ENCODE measurements around the gene LZTFL1.

The LZTFL1 gene

GRCh38 chr3:45826321-45826720 is 15.6 kb downstream of the LZTFL1 start:
- TF ChIP-seq ZFP3 (CRISPR knock-in tag; IDR thresholded peaks at IDR 0.05): no peak
- TF ChIP-seq ZC3H10 (CRISPR knock-in tag; IDR thresholded peaks at IDR 0.05): no peak
- no peak for TF ChIP-seq GLIS3 (CRISPR knock-in tag; IDR thresholded peaks at IDR 0.05)
- TF ChIP-seq, protein P1, sequence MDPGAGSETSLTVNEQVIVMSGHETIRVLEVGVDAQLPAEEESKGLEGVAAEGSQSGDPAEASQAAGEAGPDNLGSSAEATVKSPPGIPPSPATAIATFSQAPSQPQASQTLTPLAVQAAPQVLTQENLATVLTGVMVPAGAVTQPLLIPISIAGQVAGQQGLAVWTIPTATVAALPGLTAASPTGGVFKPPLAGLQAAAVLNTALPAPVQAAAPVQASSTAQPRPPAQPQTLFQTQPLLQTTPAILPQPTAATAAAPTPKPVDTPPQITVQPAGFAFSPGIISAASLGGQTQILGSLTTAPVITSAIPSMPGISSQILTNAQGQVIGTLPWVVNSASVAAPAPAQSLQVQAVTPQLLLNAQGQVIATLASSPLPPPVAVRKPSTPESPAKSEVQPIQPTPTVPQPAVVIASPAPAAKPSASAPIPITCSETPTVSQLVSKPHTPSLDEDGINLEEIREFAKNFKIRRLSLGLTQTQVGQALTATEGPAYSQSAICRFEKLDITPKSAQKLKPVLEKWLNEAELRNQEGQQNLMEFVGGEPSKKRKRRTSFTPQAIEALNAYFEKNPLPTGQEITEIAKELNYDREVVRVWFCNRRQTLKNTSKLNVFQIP (CRISPR knock-in tag; IDR thresholded peaks at IDR 0.05; ENCODE audit: borderline replicate concordance, low read depth): no peak
- no peak for TF ChIP-seq TOX (CRISPR knock-in tag; IDR thresholded peaks at IDR 0.05; ENCODE audit: borderline replicate concordance)
- no peak for TF ChIP-seq TSHZ2 (CRISPR knock-in tag; IDR thresholded peaks at IDR 0.05)
- TF ChIP-seq, protein P2, sequence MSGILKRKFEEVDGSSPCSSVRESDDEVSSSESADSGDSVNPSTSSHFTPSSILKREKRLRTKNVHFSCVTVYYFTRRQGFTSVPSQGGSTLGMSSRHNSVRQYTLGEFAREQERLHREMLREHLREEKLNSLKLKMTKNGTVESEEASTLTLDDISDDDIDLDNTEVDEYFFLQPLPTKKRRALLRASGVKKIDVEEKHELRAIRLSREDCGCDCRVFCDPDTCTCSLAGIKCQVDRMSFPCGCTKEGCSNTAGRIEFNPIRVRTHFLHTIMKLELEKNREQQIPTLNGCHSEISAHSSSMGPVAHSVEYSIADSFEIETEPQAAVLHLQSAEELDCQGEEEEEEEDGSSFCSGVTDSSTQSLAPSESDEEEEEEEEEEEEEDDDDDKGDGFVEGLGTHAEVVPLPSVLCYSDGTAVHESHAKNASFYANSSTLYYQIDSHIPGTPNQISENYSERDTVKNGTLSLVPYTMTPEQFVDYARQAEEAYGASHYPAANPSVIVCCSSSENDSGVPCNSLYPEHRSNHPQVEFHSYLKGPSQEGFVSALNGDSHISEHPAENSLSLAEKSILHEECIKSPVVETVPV (CRISPR knock-in tag; IDR thresholded peaks at IDR 0.05): no peak
- no peak for TF ChIP-seq CREB5 (CRISPR knock-in tag; IDR thresholded peaks at IDR 0.05; ENCODE audit: low read depth)
- TF ChIP-seq CSDC2 (CRISPR knock-in tag; IDR thresholded peaks at IDR 0.05): no peak
- TF ChIP-seq ARNTL (CRISPR knock-in tag; IDR thresholded peaks at IDR 0.05; ENCODE audit: borderline replicate concordance, low read depth): no peak
- no peak for TF ChIP-seq OSR1 (CRISPR knock-in tag; IDR thresholded peaks at IDR 0.05)
- no peak for TF ChIP-seq RARB (CRISPR knock-in tag; IDR thresholded peaks at IDR 0.05)
- ATAC-seq: no peak

DNA sequence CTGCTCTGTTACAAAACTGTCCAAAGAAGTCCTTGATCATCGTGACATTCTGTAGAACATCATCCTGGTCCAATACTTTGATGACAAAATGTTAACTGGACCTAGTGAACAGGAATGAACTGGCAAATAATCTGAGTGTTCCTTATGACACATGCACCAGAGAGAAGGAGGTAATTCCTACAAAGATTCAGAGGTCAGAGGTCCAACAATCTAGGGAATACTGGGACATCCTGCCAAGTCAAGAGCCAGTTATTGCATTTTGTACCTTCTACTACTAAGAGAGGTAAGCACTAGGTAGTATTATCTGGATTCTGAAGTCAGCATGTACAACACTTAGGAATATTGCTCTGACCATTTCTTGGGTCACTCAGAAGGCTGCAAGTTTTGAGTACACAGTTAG is 20.8 kb downstream of the LZTFL1 start:
- TF ChIP-seq ARNTL (CRISPR knock-in tag; IDR thresholded peaks at IDR 0.05; ENCODE audit: borderline replicate concordance, low read depth) (no peak), BACH2 (CRISPR knock-in tag; IDR thresholded peaks at IDR 0.05; ENCODE audit: borderline replicate concordance) (no peak), TSHZ2 (CRISPR knock-in tag; IDR thresholded peaks at IDR 0.05) (no peak), GLIS3 (CRISPR knock-in tag; IDR thresholded peaks at IDR 0.05) (no peak), ISL1 (CRISPR knock-in tag; IDR thresholded peaks at IDR 0.05) (no peak), ZFP3 (CRISPR knock-in tag; IDR thresholded peaks at IDR 0.05) (no peak), ZNF565 (CRISPR knock-in tag; conservative IDR thresholded peaks at IDR 0.05; ENCODE audit: low read depth) (no peak), TCF4 (CRISPR knock-in tag; IDR thresholded peaks at IDR 0.05; ENCODE audit: borderline replicate concordance) (no peak), RARB (CRISPR knock-in tag; IDR thresholded peaks at IDR 0.05) (no peak), CREB5 (CRISPR knock-in tag; IDR thresholded peaks at IDR 0.05; ENCODE audit: low read depth) (no peak), ESRRG (CRISPR knock-in tag; IDR thresholded peaks at IDR 0.05) (no peak), ZNF8 (CRISPR knock-in tag; IDR thresholded peaks at IDR 0.05) (no peak), PPARA (CRISPR knock-in tag; IDR thresholded peaks at IDR 0.05; ENCODE audit: borderline replicate concordance) (no peak)
- TF ChIP-seq, protein P2 (CRISPR knock-in tag; IDR thresholded peaks at IDR 0.05): no peak
- no peak for ATAC-seq
